ENCODE results near the gene KRTAP5-11. TPM values are rescaled to one million over a fixed set of nuclear protein-coding genes. Genes with fewer than 3 reads are reported as not detected.

The KRTAP5-11 gene
- total RNA-seq, 1 donor from 2014 or later, result not detected

GRCh38 chr11:71532036-71532610, 50.6 kb downstream of the KRTAP5-11 start:
- Mint-ChIP-seq H3K9me3 (no peaks in the 10 kb centered on the region), H3K27ac (no peak overlapping the region), H3K4me1 (peaks cover 8% of the 10 kb centered on the region), H3K27me3 (ENCODE audit: low read depth) (no peaks in the 10 kb centered on the region), H3K4me3 (no peak overlapping the region), H3K36me3 (no peaks in the 10 kb centered on the region)
- TF ChIP-seq, protein P1, sequence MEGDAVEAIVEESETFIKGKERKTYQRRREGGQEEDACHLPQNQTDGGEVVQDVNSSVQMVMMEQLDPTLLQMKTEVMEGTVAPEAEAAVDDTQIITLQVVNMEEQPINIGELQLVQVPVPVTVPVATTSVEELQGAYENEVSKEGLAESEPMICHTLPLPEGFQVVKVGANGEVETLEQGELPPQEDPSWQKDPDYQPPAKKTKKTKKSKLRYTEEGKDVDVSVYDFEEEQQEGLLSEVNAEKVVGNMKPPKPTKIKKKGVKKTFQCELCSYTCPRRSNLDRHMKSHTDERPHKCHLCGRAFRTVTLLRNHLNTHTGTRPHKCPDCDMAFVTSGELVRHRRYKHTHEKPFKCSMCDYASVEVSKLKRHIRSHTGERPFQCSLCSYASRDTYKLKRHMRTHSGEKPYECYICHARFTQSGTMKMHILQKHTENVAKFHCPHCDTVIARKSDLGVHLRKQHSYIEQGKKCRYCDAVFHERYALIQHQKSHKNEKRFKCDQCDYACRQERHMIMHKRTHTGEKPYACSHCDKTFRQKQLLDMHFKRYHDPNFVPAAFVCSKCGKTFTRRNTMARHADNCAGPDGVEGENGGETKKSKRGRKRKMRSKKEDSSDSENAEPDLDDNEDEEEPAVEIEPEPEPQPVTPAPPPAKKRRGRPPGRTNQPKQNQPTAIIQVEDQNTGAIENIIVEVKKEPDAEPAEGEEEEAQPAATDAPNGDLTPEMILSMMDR (IDR thresholded peaks at IDR 0.05; ENCODE audit: unreplicated experiment), result no peak
- DNase-seq (ENCODE audit: low spot score in 2 of 2, unreplicated experiment in 2 of 2), result no peak

Other genes with a start within 250 kb of the KRTAP5-11 start
- 94.8 to 110 TPM (median 98.2 TPM) in 3 replicates for gene DHCR7, start 134.5 kb downstream of the KRTAP5-11 start, total RNA-seq
- gene NADSYN1, start 129.7 kb downstream of the KRTAP5-11 start, total RNA-seq, result 67.8 to 71.8 TPM (median 71.0 TPM) in 3 replicates
- 0.18 to 0.43 TPM (median 0.25 TPM) in 3 replicates for gene KRTAP5-7, start 55.6 kb downstream of the KRTAP5-11 start, total RNA-seq
- 0.18 to 0.73 TPM (median 0.25 TPM) in 3 replicates for gene KRTAP5-8, start 44.9 kb downstream of the KRTAP5-11 start, total RNA-seq
- 0.52 to 0.65 TPM (median 0.62 TPM) in 3 replicates for gene KRTAP5-9, start 34.5 kb downstream of the KRTAP5-11 start, total RNA-seq
- gene KRTAP5-10, start 17.3 kb downstream of the KRTAP5-11 start, total RNA-seq, result 0.22 to 0.32 TPM (median 0.31 TPM) in 3 replicates